IMR-90 (cell line): Measurements from ENCODE around the gene SHROOM3. TPM values are rescaled to one million over a fixed set of nuclear protein-coding genes. Genes with fewer than 3 reads are reported as not detected.

Experiments
- ATAC-seq: fragments of 200-7000 bp; cut with Tn5 transposase; 2 replicates; pipeline ENCODE4 v1.9.1; 2020; ENCODE audit warnings: low read depth, mild to moderate bottlenecking, moderate library complexity
- BruUV-seq: library from RNA; stranded (reverse); fragments of 400-500 nt; replicated peaks from 2 replicates; lab custom pipeline; 2021; lab: Mats Ljungman, UMichigan
- CTCF ChIA-PET: fragments of 300-600 bp; formaldehyde crosslinking; extraction: SDS; loops from one replicate; lab custom pipeline; 2021; ENCODE audit warnings: antibody characterized with exemption; lab: Yijun Ruan, JAX
- POLR2A ChIA-PET: fragments of 300-600 bp; sonication (Branson Sonifier 250); formaldehyde crosslinking; loops from one replicate; lab custom pipeline; 2022; ENCODE audit warnings: antibody characterized with exemption; ENCODE audit not compliant: unreplicated experiment; lab: Charles Lee
- DNase-seq: peaks from one replicate; pipeline ENCODE4 v3.0.0; 2013
- H2AFZ ChIP-seq: replicated peaks from 2 replicates; pipeline ENCODE3; 2013; ENCODE audit warnings: low read length, mild to moderate bottlenecking; ENCODE audit not compliant: poor library complexity
- H2AK5ac ChIP-seq: 2 replicates; pipeline ENCODE4 v1.6.1; 2013; ENCODE audit warnings: low read depth, low read length, inconsistent platforms
- H2AK9ac ChIP-seq: replicated peaks from 2 replicates; pipeline ENCODE3; 2013; ENCODE audit warnings: mild to moderate bottlenecking, low read depth, low read length, moderate library complexity; ENCODE audit not compliant: poor library complexity
- H2BK120ac ChIP-seq: 2 replicates; pipeline ENCODE4 v1.6.1; 2013; ENCODE audit warnings: low read depth, low read length, inconsistent platforms
- H2BK15ac ChIP-seq: 3 replicates; pipeline ENCODE4 v1.6.1; 2013; ENCODE audit warnings: low read depth, low read length, inconsistent platforms
- H2BK20ac ChIP-seq: 2 replicates; pipeline ENCODE4 v1.6.1; 2013; ENCODE audit warnings: low read depth, mild to moderate bottlenecking, inconsistent platforms, low read length, moderate library complexity
- H2BK5ac ChIP-seq: 2 replicates; pipeline ENCODE4 v1.6.1; 2013; ENCODE audit warnings: mild to moderate bottlenecking, low read depth, low read length, inconsistent platforms; ENCODE audit not compliant: poor library complexity, severe bottlenecking
- H3K14ac ChIP-seq: replicated peaks from 2 replicates; pipeline ENCODE4 v1.6.1; 2013; ENCODE audit warnings: low read depth, low read length, inconsistent platforms
- H3K18ac ChIP-seq: 2 replicates; pipeline ENCODE4 v1.6.1; 2013; ENCODE audit warnings: low read depth, low read length, control low read depth
- H3K23ac ChIP-seq: 2 replicates; pipeline ENCODE4 v1.6.1; 2013; ENCODE audit warnings: low read depth, low read length, inconsistent platforms
- H3K27ac ChIP-seq: 2 replicates; pipeline ENCODE4 v1.5.1; 2013; ENCODE audit warnings: mild to moderate bottlenecking, control low read depth, low read length; ENCODE audit not compliant: insufficient read depth
- H3K27me3 ChIP-seq: 2 replicates; pipeline ENCODE4 v1.6.1; 2013; ENCODE audit warnings: low read length; ENCODE audit not compliant: control insufficient read depth, insufficient read depth
- H3K36me3 ChIP-seq: 2 replicates; pipeline ENCODE4 v1.6.1; 2013; ENCODE audit warnings: low read length, mixed read lengths; ENCODE audit not compliant: control insufficient read depth, insufficient read depth
- H3K4ac ChIP-seq: 2 replicates; pipeline ENCODE4 v1.6.1; 2013; ENCODE audit warnings: low read depth, low read length, inconsistent platforms
- H3K4me1 ChIP-seq: 2 replicates; pipeline ENCODE4 v1.6.1; 2013; ENCODE audit warnings: low read length, mixed read lengths; ENCODE audit not compliant: control insufficient read depth, insufficient read depth
- H3K4me2 ChIP-seq: 2 replicates; pipeline ENCODE4 v1.6.1; 2013; ENCODE audit warnings: low read depth, mild to moderate bottlenecking, control low read depth, low read length, moderate library complexity
- H3K4me3 ChIP-seq: 2 replicates; pipeline ENCODE4 v1.5.1; 2013; ENCODE audit warnings: low read depth, mild to moderate bottlenecking, control low read depth, low read length, moderate library complexity; ENCODE audit not compliant: insufficient read depth
- H3K56ac ChIP-seq: 2 replicates; pipeline ENCODE4 v1.6.1; 2013; ENCODE audit warnings: low read length, inconsistent platforms; ENCODE audit not compliant: insufficient read depth; ENCODE audit errors: extremely low read depth
- H3K79me1 ChIP-seq, 2 experiments: 2 replicates each; pipeline ENCODE4 v1.6.1; 2013; ENCODE audit warnings: low read length in 2 of 2, inconsistent platforms in 1 of 2, low read depth in 1 of 2
- H3K9ac ChIP-seq: 2 replicates; pipeline ENCODE4 v1.6.1; 2013; ENCODE audit warnings: low read depth, low read length, control low read depth
- H3K9me1 ChIP-seq: 2 replicates; pipeline ENCODE4 v1.6.1; 2013; ENCODE audit warnings: low read length, inconsistent platforms; ENCODE audit not compliant: insufficient read depth
- H3K9me3 ChIP-seq: 2 replicates; pipeline ENCODE4 v1.6.1; 2013; ENCODE audit warnings: low read length; ENCODE audit not compliant: control insufficient read depth, insufficient read depth
- H4K20me1 ChIP-seq: 2 replicates; pipeline ENCODE4 v1.6.1; 2013; ENCODE audit warnings: low read length, inconsistent platforms; ENCODE audit not compliant: insufficient read depth
- H4K5ac ChIP-seq: 2 replicates; pipeline ENCODE4 v1.6.1; 2013; ENCODE audit warnings: mild to moderate bottlenecking, low read depth, low read length, control low read depth
- H4K8ac ChIP-seq, 2 experiments: 2 replicates each; pipeline ENCODE4 v1.6.1; 2013; ENCODE audit warnings: low read depth in 2 of 2, low read length in 2 of 2, control low read depth in 1 of 2, inconsistent platforms in 1 of 2
- H4K91ac ChIP-seq: 2 replicates; pipeline ENCODE4 v1.6.1; 2013; ENCODE audit warnings: low read depth, low read length, inconsistent platforms; ENCODE audit not compliant: insufficient read depth
- BHLHE40 ChIP-seq: fragments of 150-350 bp; IDR thresholded peaks from 2 replicates; pipeline ENCODE4 v1.6.1; 2016; ENCODE audit warnings: mild to moderate bottlenecking, low read depth, low read length
- CHD1 ChIP-seq: IDR thresholded peaks from 2 replicates; pipeline ENCODE4 v1.6.1; 2012; ENCODE audit warnings: low read depth, low read length, improper control_type of control experiment
- CTCF ChIP-seq: conservative IDR thresholded peaks from 2 replicates; pipeline ENCODE4 v1.5.1; 2012; ENCODE audit warnings: mild to moderate bottlenecking, low read depth, low read length, improper control_type of control experiment
- ELK1 ChIP-seq: fragments of 150-350 bp; IDR thresholded peaks from 2 replicates; pipeline ENCODE4 v1.6.1; 2016; ENCODE audit warnings: low read depth, mild to moderate bottlenecking, low read length, moderate library complexity, borderline replicate concordance
- FOS ChIP-seq: fragments of 150-350 bp; IDR thresholded peaks from 2 replicates; pipeline ENCODE4 v1.6.1; 2016; ENCODE audit warnings: low read depth, low read length
- MAFK ChIP-seq: IDR thresholded peaks from 2 replicates; pipeline ENCODE4 v1.6.1; 2012; ENCODE audit warnings: low read depth, low read length, improper control_type of control experiment
- MAZ ChIP-seq: IDR thresholded peaks from 2 replicates; pipeline ENCODE4 v1.6.1; 2012; ENCODE audit warnings: low read depth, mild to moderate bottlenecking, low read length, improper control_type of control experiment, moderate library complexity, borderline replicate concordance
- MXI1 ChIP-seq: IDR thresholded peaks from 2 replicates; pipeline ENCODE4 v1.6.1; 2012; ENCODE audit warnings: low read depth, mild to moderate bottlenecking, low read length, moderate library complexity, borderline replicate concordance
- NFE2L2 ChIP-seq: fragments of 150-350 bp; IDR thresholded peaks from 2 replicates; pipeline ENCODE4 v1.6.1; 2016; ENCODE audit warnings: low read depth, mild to moderate bottlenecking, low read length
- POLR2A ChIP-seq: IDR thresholded peaks from 2 replicates; pipeline ENCODE4 v1.6.1; 2012; ENCODE audit warnings: mild to moderate bottlenecking, low read depth, low read length
- RAD21 ChIP-seq: IDR thresholded peaks from 2 replicates; pipeline ENCODE4 v1.6.1; 2012; ENCODE audit warnings: low read length, improper control_type of control experiment
- RFX5 ChIP-seq: IDR thresholded peaks from 2 replicates; pipeline ENCODE4 v1.8.0; 2012; ENCODE audit warnings: low read depth, mild to moderate bottlenecking, low read length, moderate library complexity
- SMC3 ChIP-seq: fragments of 150-350 bp; IDR thresholded peaks from 2 replicates; pipeline ENCODE4 v1.6.1; 2016; ENCODE audit warnings: low read depth, mild to moderate bottlenecking, antibody characterized with exemption, low read length, moderate library complexity
- USF2 ChIP-seq: fragments of 150-350 bp; IDR thresholded peaks from 2 replicates; pipeline ENCODE4 v1.6.1; 2017; ENCODE audit warnings: mild to moderate bottlenecking, antibody characterized with exemption, low read length, low read depth
- WGBS, 2 experiments: methylation state at CpG; one replicate each; pipeline versions ENCODE4 v1.1.5 to v1.1.7; 2013; ENCODE audit warnings: missing lambda C conversion rate in 2 of 2; ENCODE audit not compliant: insufficient read length in 1 of 2; ENCODE audit errors: extremely low coverage in 2 of 2; 5-methylcytosine and 5-hydroxymethylcytosine counted together
- dilution Hi-C: fragments of 300-500 bp; cut with HindIII; formaldehyde crosslinking; loops from one replicate; pipeline ENCODE4 v1.14.3; 2018; ENCODE audit warnings: low sequenced_read_pairs; ENCODE audit not compliant: unreplicated experiment
- in situ Hi-C: fragments of 300-500 bp; cut with MboI; formaldehyde crosslinking; loops from 3 replicates; pipeline ENCODE4 v1.14.3; 2019; ENCODE audit warnings: low sequenced_read_pairs, inconsistent platforms, mixed read lengths
- intact Hi-C: fragments of 100-400 bp; cut with micrococcal nuclease; formaldehyde crosslinking; loops from 2 replicates; pipeline ENCODE4 v1.10.0; 2022
- polyA plus RNA-seq, 3 experiments: library from polyadenylated mRNA; depleted of rRNA; stranded (reverse); fragments of >200 nt; gene quantifications; 2 replicates each; pipeline ENCODE4 v1.2.3, GENCODE V29; 2012; ENCODE audit warnings: low replicate concordance in 1 of 3
- total RNA-seq: library from RNA; depleted of rRNA; stranded (reverse); fragments of >200 nt; gene quantifications from 2 replicates; pipeline ENCODE4 v1.2.3, GENCODE V29; 2012

SHROOM3 gene
- total and polyA plus RNA-seq, 2 of the 4 experiments (the other 2 are of a cell fraction), result 10.8 to 19.5 TPM

GRCh38 chr4:76420762-76421581 lies 14.1 kb upstream of the SHROOM3 start, which contains the start of gene CCDC158:
Gene CCDC158, minus strand, starts transcription at chr4:76421141. Its CDS starts 17,934 bp downstream, at chr4:76403207.
- H3K56ac ChIP-seq, result no peak within 1 kb of the TSS
- no TSS peak for BruUV-seq
- H3K4me1 ChIP-seq, result no peaks in the 10 kb centered on the region
- H3K14ac ChIP-seq, result no peak within 1 kb of the TSS
- no peak within 1 kb of the TSS for H3K27ac ChIP-seq
- H3K9me1 ChIP-seq, result no peaks in the 10 kb centered on the region
- intact Hi-C loops (no loop called here), dilution Hi-C loops (no loop called here), in situ Hi-C loops (no loop called here)
- no peak within 1 kb of the TSS for H2BK20ac ChIP-seq
- no peak within 1 kb of the TSS for H4K8ac ChIP-seq
- no peak within 1 kb of the TSS for H2BK15ac ChIP-seq
- ChIA-PET POLR2A (interaction anchor here (0.7 kb wide), 1 partner anchor 84 kb away, joined by 3 read pairs; no protein-coding TSS in a partner anchor), CTCF (interaction anchor here (0.6 kb wide), 1 partner anchor 96 kb away, joined by 4 read pairs; no protein-coding TSS in a partner anchor)
- H3K18ac ChIP-seq, result no peak within 1 kb of the TSS
- no peak within 1 kb of the TSS for H2BK5ac ChIP-seq
- H3K4me2 ChIP-seq, result peak within 1 kb of the TSS; percentile 90
- WGBS, 2 experiments, result 18% methylated on average over 18 of the region's 79 CpGs; no CpG with 5 or more reads in 1 of the 2 experiments
- H4K91ac ChIP-seq, result no peak within 1 kb of the TSS
- no peak within 1 kb of the TSS for H2BK120ac ChIP-seq
- H3K9ac ChIP-seq, result 0 out of 2 replicates have a peak within 1 kb of the TSS, but pooled peaks have one; percentile 29
- H3K4ac ChIP-seq, result no peak within 1 kb of the TSS
- no peaks in the 10 kb centered on the region; the same call in 1 of the 2 replicates for H3K9me3 ChIP-seq
- H2AK5ac ChIP-seq, result no peak within 1 kb of the TSS
- peak within 1 kb of the TSS; percentile 87 for H2AFZ ChIP-seq
- H3K4me3 ChIP-seq, result peak within 1 kb of the TSS; percentile 52
- no peak within 1 kb of the TSS; the same call in 1 of the 2 replicates for H4K5ac ChIP-seq
- H3K27me3 ChIP-seq, result peaks cover 47% of the 10 kb centered on the region
- no peak within 1 kb of the TSS for H2AK9ac ChIP-seq
- no peak within 1 kb of the TSS for H3K23ac ChIP-seq
- H3K79me1 ChIP-seq, result no peaks in the 10 kb centered on the region
- DNase-seq (no peak), ATAC-seq (peak; percentile 88)
- H4K20me1 ChIP-seq, result no peaks in the 10 kb centered on the region
- H3K36me3 ChIP-seq, result no peaks in the 10 kb centered on the region
- TF ChIP-seq POLR2A (no peak), FOS (no peak), BHLHE40 (no peak), CTCF (no peak), SMC3 (no peak), MAZ (no peak), MXI1 (no peak), USF2 (no peak), ELK1 (no peak), NFE2L2 (no peak), RAD21 (no peak), RFX5 (no peak), CHD1 (no peak), MAFK (no peak)
